ENCODE measurements around the gene ADCY1. TPM values are rescaled to one million over a fixed set of nuclear protein-coding genes. Genes with fewer than 3 reads are reported as not detected.

Gene ADCY1
- total RNA-seq, 4 donors from 2014 or later = under 0.01 to 1.5 (median 0.18) TPM

DNA sequence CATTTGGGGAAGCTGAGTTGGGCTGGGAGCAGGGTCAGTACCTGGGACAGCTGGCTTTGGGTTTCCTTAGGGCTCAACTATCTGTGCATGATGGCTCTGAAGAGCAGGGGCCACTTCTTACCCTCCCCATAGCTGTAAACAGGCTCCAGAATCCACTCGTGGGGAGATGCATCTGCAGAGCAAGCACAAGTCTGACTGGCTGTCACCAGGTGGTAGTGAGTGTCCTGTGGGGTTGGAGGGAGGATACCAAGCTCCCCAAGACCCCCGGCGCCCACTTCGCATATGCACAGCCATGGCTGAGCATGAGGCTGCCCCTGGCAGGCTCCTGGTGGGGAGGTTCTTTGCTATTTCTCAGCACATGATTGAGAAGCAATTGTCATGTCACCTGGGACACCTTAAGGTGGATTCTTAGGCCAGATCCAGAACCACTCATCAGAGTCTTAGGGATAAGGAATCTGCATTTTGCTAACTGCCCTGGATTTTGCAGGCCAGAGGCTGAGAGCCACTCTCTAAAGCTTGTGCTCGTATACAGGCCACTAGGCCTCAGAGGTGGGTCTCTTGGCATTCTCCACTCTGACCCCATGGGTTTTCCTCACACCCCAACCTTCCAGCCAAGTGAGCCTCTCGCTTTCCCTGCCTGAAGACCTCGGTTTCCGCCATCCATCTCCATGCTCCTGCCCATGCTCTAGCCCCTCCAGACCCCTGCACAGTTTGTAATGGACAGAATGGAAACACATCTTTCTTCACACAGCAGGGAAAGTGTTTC lies 53.7 kb downstream of the ADCY1 start:
- Histone ChIP-seq H3K36me3 (no peaks in the 10 kb centered on the region), H3K4me3 (no peak overlapping the region), H3K4me1 (no peaks in the 10 kb centered on the region), H3K27ac (no peak overlapping the region), H3K9me3 (no peaks in the 10 kb centered on the region), H3K27me3 (no peaks in the 10 kb centered on the region)
- no peak for DNase-seq
- TF ChIP-seq, protein P1, sequence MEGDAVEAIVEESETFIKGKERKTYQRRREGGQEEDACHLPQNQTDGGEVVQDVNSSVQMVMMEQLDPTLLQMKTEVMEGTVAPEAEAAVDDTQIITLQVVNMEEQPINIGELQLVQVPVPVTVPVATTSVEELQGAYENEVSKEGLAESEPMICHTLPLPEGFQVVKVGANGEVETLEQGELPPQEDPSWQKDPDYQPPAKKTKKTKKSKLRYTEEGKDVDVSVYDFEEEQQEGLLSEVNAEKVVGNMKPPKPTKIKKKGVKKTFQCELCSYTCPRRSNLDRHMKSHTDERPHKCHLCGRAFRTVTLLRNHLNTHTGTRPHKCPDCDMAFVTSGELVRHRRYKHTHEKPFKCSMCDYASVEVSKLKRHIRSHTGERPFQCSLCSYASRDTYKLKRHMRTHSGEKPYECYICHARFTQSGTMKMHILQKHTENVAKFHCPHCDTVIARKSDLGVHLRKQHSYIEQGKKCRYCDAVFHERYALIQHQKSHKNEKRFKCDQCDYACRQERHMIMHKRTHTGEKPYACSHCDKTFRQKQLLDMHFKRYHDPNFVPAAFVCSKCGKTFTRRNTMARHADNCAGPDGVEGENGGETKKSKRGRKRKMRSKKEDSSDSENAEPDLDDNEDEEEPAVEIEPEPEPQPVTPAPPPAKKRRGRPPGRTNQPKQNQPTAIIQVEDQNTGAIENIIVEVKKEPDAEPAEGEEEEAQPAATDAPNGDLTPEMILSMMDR (IDR thresholded peaks at IDR 0.05) = no peak
- TF ChIP-seq POLR2A (IDR thresholded peaks at IDR 0.05) = no peak

DNA sequence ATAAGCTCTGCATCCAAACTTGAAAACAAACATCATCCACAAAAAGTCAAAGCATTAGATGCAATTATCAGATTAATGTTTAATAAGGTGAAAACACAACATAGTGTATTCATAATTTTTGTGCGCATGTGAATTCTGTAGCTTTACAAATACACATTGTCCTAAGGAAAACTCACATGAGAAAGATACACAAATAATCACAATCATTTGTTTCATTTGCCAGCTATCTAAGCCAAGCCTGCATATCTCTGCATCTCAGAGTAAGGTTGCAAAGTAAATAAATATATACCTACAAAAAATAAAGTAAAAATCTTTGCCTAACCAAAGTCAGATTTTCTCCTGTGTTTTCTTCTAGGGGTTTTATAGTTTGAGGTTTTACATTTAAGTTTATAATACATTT lies 57.4 kb downstream of the ADCY1 start:
- no peaks in the 10 kb centered on the region for H3K36me3 ChIP-seq
- TF ChIP-seq, protein P1 (IDR thresholded peaks at IDR 0.05) = no peak
- TF ChIP-seq POLR2A (IDR thresholded peaks at IDR 0.05) = no peak
- H3K27me3 ChIP-seq = no peaks in the 10 kb centered on the region
- H3K4me3 ChIP-seq = no peak overlapping the region
- H3K27ac ChIP-seq = no peak overlapping the region
- no peaks in the 10 kb centered on the region for H3K4me1 ChIP-seq
- no peak for DNase-seq
- H3K9me3 ChIP-seq = no peaks in the 10 kb centered on the region

DNA sequence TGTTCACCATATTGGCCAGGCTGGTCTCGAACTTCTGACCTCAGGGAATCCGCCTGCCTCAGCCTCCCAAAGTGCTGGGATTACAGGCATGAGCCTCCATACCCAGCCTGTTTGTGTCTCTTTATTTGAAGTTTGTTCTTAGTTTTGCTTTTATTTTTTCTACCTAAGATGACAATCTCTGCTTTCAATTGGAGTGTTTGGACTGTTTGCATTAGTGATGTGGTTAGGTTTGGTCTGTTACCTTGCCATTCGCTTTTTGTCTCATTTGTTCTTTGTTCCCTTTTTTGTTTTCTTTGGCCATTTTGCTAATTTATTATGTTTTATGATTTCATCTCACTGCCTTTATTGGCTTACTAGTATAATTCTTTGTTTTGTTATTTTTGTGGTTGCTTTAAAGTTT lies 62.6 kb downstream of the ADCY1 start:
- no peak overlapping the region for H3K4me3 ChIP-seq
- no peaks in the 10 kb centered on the region for H3K4me1 ChIP-seq
- TF ChIP-seq, protein P1 (IDR thresholded peaks at IDR 0.05) = no peak
- no peak for TF ChIP-seq POLR2A (IDR thresholded peaks at IDR 0.05)

DNA sequence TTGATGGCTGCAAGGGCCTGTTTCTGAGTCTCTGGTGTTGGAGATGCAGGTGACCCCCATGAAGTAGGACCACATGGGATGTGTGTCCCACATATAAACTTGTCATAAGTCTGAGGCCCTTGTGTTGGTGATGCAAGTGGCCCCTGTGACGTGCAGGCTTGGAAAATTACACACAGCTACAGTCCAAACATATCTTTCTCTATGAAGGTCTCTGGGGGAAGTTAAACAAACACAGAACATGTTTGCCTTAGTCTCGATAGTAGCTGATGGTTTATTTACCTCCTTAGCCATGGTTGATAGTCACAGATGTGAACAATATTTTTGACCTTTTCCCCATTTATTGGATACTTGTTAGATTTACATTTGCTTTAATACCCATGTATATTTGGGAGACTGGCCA lies 64.7 kb downstream of the ADCY1 start:
- DNase-seq = no peak

More for the DNA sequence above, 62.6 kb downstream of the ADCY1 start:
- H3K36me3 ChIP-seq = no peaks in the 10 kb centered on the region
- no peaks in the 10 kb centered on the region for H3K27me3 ChIP-seq
- no peaks in the 10 kb centered on the region for H3K9me3 ChIP-seq
- no peak for DNase-seq
- no peak overlapping the region for H3K27ac ChIP-seq

DNA sequence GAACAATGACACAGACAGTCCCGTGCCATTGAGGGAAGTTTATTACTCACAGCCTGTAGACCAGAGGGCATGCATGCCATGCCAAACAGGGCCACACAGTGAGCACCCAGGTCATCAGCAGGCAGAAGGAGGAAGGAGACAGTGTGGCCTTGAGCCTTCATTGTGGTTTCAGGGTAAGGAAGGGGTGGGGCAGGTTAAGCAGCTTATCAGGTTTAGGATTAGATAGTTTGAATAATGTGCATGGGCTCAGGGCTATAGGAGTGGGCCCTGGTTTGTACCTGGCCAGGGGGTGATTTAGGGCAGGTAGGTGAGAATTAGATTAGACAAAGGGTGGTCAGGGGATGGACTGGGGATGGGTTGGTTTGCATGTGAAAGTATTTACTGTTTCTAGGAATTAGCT lies 67.9 kb downstream of the ADCY1 start:
- no peak overlapping the region for H3K4me3 ChIP-seq
- no peak for DNase-seq
- no peaks in the 10 kb centered on the region for H3K4me1 ChIP-seq
- no peak overlapping the region for H3K27ac ChIP-seq
- H3K27me3 ChIP-seq = no peaks in the 10 kb centered on the region
- H3K9me3 ChIP-seq = no peaks in the 10 kb centered on the region
- TF ChIP-seq POLR2A (IDR thresholded peaks at IDR 0.05) = no peak
- TF ChIP-seq, protein P1 (IDR thresholded peaks at IDR 0.05) = no peak
- no peaks in the 10 kb centered on the region for H3K36me3 ChIP-seq

More for the DNA sequence above, 64.7 kb downstream of the ADCY1 start:
- Histone ChIP-seq H3K36me3 (no peaks in the 10 kb centered on the region), H3K9me3 (no peaks in the 10 kb centered on the region), H3K4me1 (no peaks in the 10 kb centered on the region), H3K4me3 (no peak overlapping the region), H3K27me3 (no peaks in the 10 kb centered on the region), H3K27ac (no peak overlapping the region)
- no peak for TF ChIP-seq POLR2A (IDR thresholded peaks at IDR 0.05)
- TF ChIP-seq, protein P1 (IDR thresholded peaks at IDR 0.05) = no peak

Measured in Peyer's patch (tissue), 4 donors.